DOHH2 (cell line): ENCODE measurements around the gene CXCL9.
"Not testable (repeated sequence)": the region's sequence is repeated elsewhere in the genome, so short reads cannot be mapped to it uniquely, and the experiment has no call there.

ENCODE experiments used
- H3F3A ChIP-seq: fragments of 200-600 bp; sonication (generic), shearing (Covaris generic); 2 replicates; pipeline ENCODE4 v1.6.0; 2016; ENCODE audit warnings: antibody characterized with exemption, mild to moderate bottlenecking; ENCODE audit not compliant: control insufficient read depth, insufficient read depth
- H3K27ac ChIP-seq: fragments of 200-600 bp; sonication (generic); 2 replicates; pipeline ENCODE4 v1.5.1; 2014; ENCODE audit warnings: low read depth, mild to moderate bottlenecking, low read length, moderate library complexity
- H3K27me3 ChIP-seq: fragments of 200-600 bp; sonication (generic); 2 replicates; pipeline ENCODE4 v1.6.1; 2014; ENCODE audit warnings: mild to moderate bottlenecking, low read length, mixed read lengths; ENCODE audit not compliant: control insufficient read depth
- H3K36me3 ChIP-seq: fragments of 200-600 bp; sonication (generic); 2 replicates; pipeline ENCODE4 v1.6.1; 2014; ENCODE audit warnings: mild to moderate bottlenecking, low read length, moderate library complexity, mixed read lengths; ENCODE audit not compliant: control insufficient read depth
- H3K4me1 ChIP-seq: fragments of 200-600 bp; sonication (generic); 2 replicates; pipeline ENCODE4 v1.6.1; 2014; ENCODE audit warnings: mild to moderate bottlenecking, low read length, mixed read lengths; ENCODE audit not compliant: control insufficient read depth
- H3K4me2 ChIP-seq: fragments of 200-600 bp; sonication (generic); 2 replicates; pipeline ENCODE4 v1.6.0; 2014; ENCODE audit warnings: mild to moderate bottlenecking, low read length, moderate library complexity
- H3K4me3 ChIP-seq: fragments of 200-600 bp; sonication (generic); 2 replicates; pipeline ENCODE4 v1.5.1; 2014; ENCODE audit warnings: mild to moderate bottlenecking, low read length, mixed read lengths
- H3K79me2 ChIP-seq: fragments of 200-600 bp; sonication (generic); 2 replicates; pipeline ENCODE4 v1.6.1; 2014; ENCODE audit warnings: mild to moderate bottlenecking, low read length, mixed read lengths; ENCODE audit not compliant: control insufficient read depth
- H3K9me2 ChIP-seq: fragments of 200-600 bp; sonication (generic); replicated peaks from 2 replicates; pipeline ENCODE4 v1.6.1; 2014; ENCODE audit warnings: mild to moderate bottlenecking, low read length, mixed read lengths; ENCODE audit not compliant: control insufficient read depth
- H3K9me3 ChIP-seq: fragments of 200-600 bp; sonication (generic); 2 replicates; pipeline ENCODE4 v1.6.1; 2014; ENCODE audit warnings: antibody characterized with exemption, low read length, mixed read lengths; ENCODE audit not compliant: control insufficient read depth, insufficient read depth
- H4K20me1 ChIP-seq: fragments of 200-600 bp; sonication (generic); 2 replicates; pipeline ENCODE4 v1.6.0; 2014; ENCODE audit warnings: low read depth, mild to moderate bottlenecking, antibody characterized with exemption, low read length, moderate library complexity; ENCODE audit not compliant: control insufficient read depth, insufficient read depth
- EZH2phosphoT487 ChIP-seq: fragments of 200-600 bp; sonication (generic); IDR thresholded peaks from 2 replicates; pipeline ENCODE4 v1.6.1; 2017; ENCODE audit warnings: borderline replicate concordance, mild to moderate bottlenecking, antibody characterized with exemption, low read length, moderate library complexity, mixed read lengths
- TF ChIP-seq, protein P1 (sequence below): fragments of 200-600 bp; sonication (generic); IDR thresholded peaks from one replicate; pipeline ENCODE4 v1.5.1; 2014; ENCODE audit warnings: antibody characterized with exemption, mild to moderate bottlenecking, low read depth, low read length; ENCODE audit not compliant: poor library complexity, severe bottlenecking

Gene CXCL9

DNA sequence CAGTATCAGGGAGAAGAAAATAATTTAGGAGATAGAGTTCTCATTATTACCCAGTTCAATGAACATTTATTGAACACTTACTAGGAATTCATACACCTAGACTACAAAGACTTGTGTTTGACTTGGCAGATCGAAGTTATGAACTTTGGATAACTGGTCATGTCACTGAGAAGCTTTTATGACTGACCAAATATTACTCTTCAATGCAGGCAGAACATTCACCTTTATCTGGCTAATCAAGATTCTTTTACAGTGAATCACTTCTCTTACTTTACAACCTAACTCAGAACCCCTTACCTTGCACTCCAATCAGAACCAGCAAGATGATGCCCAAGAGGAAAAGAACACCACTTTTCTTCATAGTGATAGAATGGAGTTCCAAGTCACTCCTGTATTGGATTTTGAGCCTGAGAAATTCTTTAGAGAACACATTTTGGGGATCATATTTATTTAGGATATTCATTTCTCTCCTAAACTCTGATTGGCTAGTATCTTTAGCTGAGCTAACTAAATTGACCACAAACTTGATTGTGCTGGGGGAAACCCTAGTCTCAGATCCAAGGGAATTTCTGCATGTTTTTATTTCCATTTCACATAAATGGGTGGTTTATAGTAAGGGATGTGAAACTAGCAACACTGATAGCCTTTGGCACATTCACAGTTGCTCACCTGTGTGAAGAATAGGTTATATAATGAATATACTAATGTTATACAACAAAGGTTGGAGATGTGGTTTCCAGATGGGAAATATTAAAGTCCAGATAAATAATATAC, at the start of gene CXCL9:
Gene CXCL9 (minus strand): TSS at position 421 of the 774 bp plus-strand sequence. CDS start 60 bp downstream, at position 361.
- Histone ChIP-seq H3K27me3 (peaks cover 20% of the 10 kb centered on the region), H3K9me2 (no peaks in the 10 kb centered on the region), H3K36me3 (no peaks in the 10 kb centered on the region), H3K27ac (no peak within 1 kb of the TSS), H3K4me3 (no peak within 1 kb of the TSS), H3K4me2 (no peak within 1 kb of the TSS), H4K20me1 (no peaks in the 10 kb centered on the region), H3K79me2 (no peaks in the 10 kb centered on the region), H3F3A (no peaks in the 10 kb centered on the region), H3K4me1 (no peaks in the 10 kb centered on the region), H3K9me3 (no peaks in the 10 kb centered on the region)
- TF ChIP-seq EZH2phosphoT487, result no peak
- TF ChIP-seq, protein P1, sequence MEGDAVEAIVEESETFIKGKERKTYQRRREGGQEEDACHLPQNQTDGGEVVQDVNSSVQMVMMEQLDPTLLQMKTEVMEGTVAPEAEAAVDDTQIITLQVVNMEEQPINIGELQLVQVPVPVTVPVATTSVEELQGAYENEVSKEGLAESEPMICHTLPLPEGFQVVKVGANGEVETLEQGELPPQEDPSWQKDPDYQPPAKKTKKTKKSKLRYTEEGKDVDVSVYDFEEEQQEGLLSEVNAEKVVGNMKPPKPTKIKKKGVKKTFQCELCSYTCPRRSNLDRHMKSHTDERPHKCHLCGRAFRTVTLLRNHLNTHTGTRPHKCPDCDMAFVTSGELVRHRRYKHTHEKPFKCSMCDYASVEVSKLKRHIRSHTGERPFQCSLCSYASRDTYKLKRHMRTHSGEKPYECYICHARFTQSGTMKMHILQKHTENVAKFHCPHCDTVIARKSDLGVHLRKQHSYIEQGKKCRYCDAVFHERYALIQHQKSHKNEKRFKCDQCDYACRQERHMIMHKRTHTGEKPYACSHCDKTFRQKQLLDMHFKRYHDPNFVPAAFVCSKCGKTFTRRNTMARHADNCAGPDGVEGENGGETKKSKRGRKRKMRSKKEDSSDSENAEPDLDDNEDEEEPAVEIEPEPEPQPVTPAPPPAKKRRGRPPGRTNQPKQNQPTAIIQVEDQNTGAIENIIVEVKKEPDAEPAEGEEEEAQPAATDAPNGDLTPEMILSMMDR, result no peak

DNA sequence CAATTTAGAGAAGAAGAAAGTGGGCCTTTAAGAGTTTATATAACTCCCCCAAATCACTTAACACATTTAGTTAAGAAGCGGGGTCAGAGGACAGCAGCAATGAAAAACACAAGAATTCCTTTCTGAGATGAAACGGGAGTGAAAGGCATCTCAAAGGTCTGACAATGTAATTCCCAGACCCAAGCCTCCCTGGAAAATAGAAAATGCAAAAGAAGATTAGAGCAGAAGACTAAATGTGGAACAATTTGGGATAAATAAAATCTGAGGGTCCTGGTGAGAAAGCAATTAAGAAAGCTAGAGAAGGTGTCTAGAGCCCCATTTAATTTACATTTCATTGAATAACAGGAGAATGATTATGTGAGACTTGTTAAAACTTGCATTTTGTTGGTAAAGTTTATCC, 48.1 kb upstream of the CXCL9 start:
- no peaks in the 10 kb centered on the region for H3F3A ChIP-seq
- no peaks in the 10 kb centered on the region for H3K9me3 ChIP-seq
- peaks cover 44% of the 10 kb centered on the region for H3K27me3 ChIP-seq
- H3K36me3 ChIP-seq, result no peaks in the 10 kb centered on the region
- H3K4me1 ChIP-seq, result no peaks in the 10 kb centered on the region
- no peaks in the 10 kb centered on the region for H4K20me1 ChIP-seq
- no peak overlapping the region for H3K27ac ChIP-seq
- no peaks in the 10 kb centered on the region for H3K79me2 ChIP-seq
- no peaks in the 10 kb centered on the region for H3K9me2 ChIP-seq
- no peak for TF ChIP-seq EZH2phosphoT487
- no peak overlapping the region for H3K4me2 ChIP-seq
- H3K4me3 ChIP-seq, result no peak overlapping the region

DNA sequence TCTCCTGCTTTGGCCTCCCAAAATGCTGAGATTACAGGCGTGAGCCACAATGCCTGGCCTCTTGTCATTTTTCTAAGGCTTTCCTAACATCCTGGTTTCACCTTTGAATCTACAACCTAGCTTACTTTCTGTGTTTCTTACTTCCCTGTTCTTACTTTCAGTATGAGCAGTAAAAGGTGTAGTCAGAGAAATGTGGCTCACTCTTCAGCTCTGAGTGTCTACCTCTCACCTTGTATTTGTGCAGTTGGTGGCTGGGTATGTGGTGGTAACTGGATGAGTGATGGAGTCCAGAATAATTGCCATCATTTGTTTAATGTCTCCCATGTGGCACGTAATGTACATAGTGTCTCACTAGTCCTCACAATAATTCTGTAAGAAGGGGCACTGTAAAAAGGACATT, 47.7 kb upstream of the CXCL9 start:
- Histone ChIP-seq H3F3A (no peaks in the 10 kb centered on the region), H3K79me2 (no peaks in the 10 kb centered on the region), H3K4me3 (no peak overlapping the region), H3K9me2 (no peaks in the 10 kb centered on the region), H3K9me3 (no peaks in the 10 kb centered on the region), H3K27me3 (peaks cover 44% of the 10 kb centered on the region), H3K4me1 (no peaks in the 10 kb centered on the region), H3K27ac (no peak overlapping the region), H3K4me2 (no peak overlapping the region), H3K36me3 (no peaks in the 10 kb centered on the region), H4K20me1 (no peaks in the 10 kb centered on the region)
- no peak for TF ChIP-seq EZH2phosphoT487
- TF ChIP-seq, protein P1, result no peak

DNA sequence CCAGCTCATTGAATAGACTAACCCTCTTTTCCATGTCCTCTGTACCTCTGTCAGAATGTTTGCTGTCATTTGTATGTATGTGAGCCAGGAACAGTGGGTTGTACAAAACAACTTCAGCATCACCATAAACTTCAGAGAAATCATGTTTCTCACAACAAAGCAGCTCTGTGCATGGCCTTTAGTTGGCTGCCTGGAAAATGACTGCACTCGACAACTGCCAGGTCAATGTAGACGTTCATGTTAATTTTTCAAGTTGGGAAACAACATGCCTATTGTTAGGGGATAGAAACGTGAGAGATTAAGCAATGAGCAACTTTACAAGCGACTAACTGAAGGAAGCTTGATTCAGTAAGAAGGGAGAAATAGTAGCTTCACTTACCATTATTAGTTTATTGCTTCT, 46.4 kb upstream of the CXCL9 start:
- Histone ChIP-seq H3K4me2 (no peak overlapping the region), H3K27me3 (peaks cover 34% of the 10 kb centered on the region), H3K9me2 (no peaks in the 10 kb centered on the region), H4K20me1 (no peaks in the 10 kb centered on the region), H3K4me1 (no peaks in the 10 kb centered on the region), H3K36me3 (no peaks in the 10 kb centered on the region), H3K4me3 (no peak overlapping the region), H3K9me3 (no peaks in the 10 kb centered on the region), H3F3A (no peaks in the 10 kb centered on the region), H3K27ac (no peak overlapping the region), H3K79me2 (no peaks in the 10 kb centered on the region)
- TF ChIP-seq EZH2phosphoT487, result no peak
- TF ChIP-seq, protein P1, result no peak

DNA sequence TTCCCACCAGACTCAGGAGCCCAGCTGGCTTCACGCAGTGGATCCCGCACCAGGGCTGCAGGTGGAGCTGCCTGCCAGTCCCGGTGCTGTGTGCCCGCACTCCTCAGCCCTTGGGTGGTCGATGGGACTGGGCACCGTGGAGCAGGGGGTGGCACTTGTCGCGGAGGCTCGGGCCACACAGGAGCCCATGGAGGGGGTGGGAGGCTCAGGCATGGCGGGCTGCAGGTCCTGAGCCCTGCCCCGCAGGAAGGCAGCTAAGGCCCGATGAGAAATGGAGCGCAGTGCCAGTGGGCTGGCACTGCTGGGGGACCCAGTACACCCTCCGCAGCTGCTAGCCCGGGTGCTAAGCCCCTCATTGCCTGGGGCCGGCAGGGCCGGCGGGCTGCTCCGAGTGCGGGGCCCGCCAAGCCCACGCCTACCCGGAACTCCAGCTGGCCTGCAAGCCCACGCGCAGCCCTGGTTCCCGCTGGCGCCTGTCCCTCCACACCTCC, 43.3 kb upstream of the CXCL9 start:
- not testable (repeated sequence) for H3K79me2 ChIP-seq, H3K4me2 ChIP-seq, H3K27ac ChIP-seq

More for the DNA sequence above, 43.3 kb upstream of the CXCL9 start:
- not testable (repeated sequence) for H4K20me1 ChIP-seq, H3K9me2 ChIP-seq, H3K4me3 ChIP-seq, H3K4me1 ChIP-seq, H3K36me3 ChIP-seq, H3F3A ChIP-seq, H3K9me3 ChIP-seq
- peaks cover 15% of the 10 kb centered on the region for H3K27me3 ChIP-seq
